ENCODE data around the gene MYL5. TPM values are rescaled to one million over a fixed set of nuclear protein-coding genes. Genes with fewer than 3 reads are reported as not detected.

MYL5 gene
- polyA plus RNA-seq, 3 donors, result 4.2 to 12.6 (median 7.2) TPM

DNA sequence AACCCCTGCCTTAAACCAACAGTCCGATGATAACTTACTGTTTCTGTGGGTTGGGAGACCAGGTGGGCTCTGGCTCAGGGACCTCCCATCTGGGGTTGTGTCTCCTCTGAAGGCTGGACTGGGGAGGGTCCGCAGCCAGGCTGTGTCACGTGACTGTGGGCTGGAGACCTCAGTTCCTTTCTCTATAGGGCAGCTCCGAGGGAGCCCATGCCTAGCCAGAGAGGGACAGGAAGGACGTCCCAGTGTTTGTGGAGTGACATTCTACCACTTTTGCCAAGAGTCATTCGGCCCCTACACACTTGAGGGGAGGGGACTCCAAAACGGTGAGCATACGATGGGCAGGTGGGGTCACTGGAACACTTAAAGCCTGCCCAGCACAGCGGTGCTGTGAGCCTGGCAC, 35.8 kb downstream of the MYL5 start:
- peaks cover 7 to 36% of the 10 kb centered on the region in 2 donors for H3K36me3 ChIP-seq (replicated peaks in 1 of 2; ENCODE audit: control insufficient read depth in 1 of 2, insufficient read depth in 2 of 2, low read length in 2 of 2)
- H3K4me3 ChIP-seq (replicated peaks in 1 of 3; ENCODE audit: low read depth in 2 of 3, low read length in 3 of 3), result no peak overlapping the region
- no peaks in the 10 kb centered on the region for H3K27me3 ChIP-seq (ENCODE audit: control insufficient read depth in 2 of 2, insufficient read depth in 2 of 2, low read length in 2 of 2)
- peaks cover 0 to 3% (median 3%) of the 10 kb centered on the region in 3 donors for H3K27me3 Mint-ChIP-seq (ENCODE audit: low read depth in 3 of 3)
- H3K4me1 Mint-ChIP-seq, result peaks cover 30% of the 10 kb centered on the region
- H3K9me3 Mint-ChIP-seq, result no peaks in the 10 kb centered on the region
- no peak overlapping the region for H3K4me3 Mint-ChIP-seq
- H3K9ac ChIP-seq (ENCODE audit: insufficient read depth, low read length, poor library complexity, severe bottlenecking), result no peak overlapping the region
- no peak overlapping the region for H2AFZ ChIP-seq (ENCODE audit: insufficient read depth, low read depth, low read length, poor library complexity, severe bottlenecking)
- no peaks in the 10 kb centered on the region for H3K9me3 ChIP-seq (replicated peaks in 1 of 2; ENCODE audit: control insufficient read depth in 1 of 2, insufficient read depth in 1 of 2, low read length in 2 of 2)
- no peak for DNase-seq
- H3K27ac Mint-ChIP-seq, result peak overlapping the region in 4 of 7 donors; percentile 18 to 83 (median 30)
- WGBS (ENCODE audit: insufficient coverage), result 97% methylated on average over 7 of the region's 9 CpGs
- peaks cover 17 to 26% of the 10 kb centered on the region in 2 donors for H3K36me3 Mint-ChIP-seq
- peaks cover 90% of the 10 kb centered on the region for H3K79me2 ChIP-seq (ENCODE audit: insufficient read depth, low read length)
- intact Hi-C loops (cut with micrococcal nuclease), result no loop called here
- peak overlapping the region in 1 of 2 donors; percentile 56 for H3K27ac ChIP-seq (ENCODE audit: low read depth in 1 of 2, low read length in 2 of 2)
- H3K4me2 ChIP-seq (replicated peaks; ENCODE audit: extremely low read depth, low read length, poor library complexity, severe bottlenecking), result no peak overlapping the region
- peaks cover 73% of the 10 kb centered on the region for H4K20me1 ChIP-seq (ENCODE audit: insufficient read depth, low read length)
- TF ChIP-seq, protein P1, sequence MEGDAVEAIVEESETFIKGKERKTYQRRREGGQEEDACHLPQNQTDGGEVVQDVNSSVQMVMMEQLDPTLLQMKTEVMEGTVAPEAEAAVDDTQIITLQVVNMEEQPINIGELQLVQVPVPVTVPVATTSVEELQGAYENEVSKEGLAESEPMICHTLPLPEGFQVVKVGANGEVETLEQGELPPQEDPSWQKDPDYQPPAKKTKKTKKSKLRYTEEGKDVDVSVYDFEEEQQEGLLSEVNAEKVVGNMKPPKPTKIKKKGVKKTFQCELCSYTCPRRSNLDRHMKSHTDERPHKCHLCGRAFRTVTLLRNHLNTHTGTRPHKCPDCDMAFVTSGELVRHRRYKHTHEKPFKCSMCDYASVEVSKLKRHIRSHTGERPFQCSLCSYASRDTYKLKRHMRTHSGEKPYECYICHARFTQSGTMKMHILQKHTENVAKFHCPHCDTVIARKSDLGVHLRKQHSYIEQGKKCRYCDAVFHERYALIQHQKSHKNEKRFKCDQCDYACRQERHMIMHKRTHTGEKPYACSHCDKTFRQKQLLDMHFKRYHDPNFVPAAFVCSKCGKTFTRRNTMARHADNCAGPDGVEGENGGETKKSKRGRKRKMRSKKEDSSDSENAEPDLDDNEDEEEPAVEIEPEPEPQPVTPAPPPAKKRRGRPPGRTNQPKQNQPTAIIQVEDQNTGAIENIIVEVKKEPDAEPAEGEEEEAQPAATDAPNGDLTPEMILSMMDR (IDR thresholded peaks at IDR 0.05), result no peak
- peaks cover 35 to 45% of the 10 kb centered on the region in 2 donors for H3K4me1 ChIP-seq (ENCODE audit: control insufficient read depth in 1 of 2, insufficient read depth in 2 of 2, low read length in 2 of 2)

DNA sequence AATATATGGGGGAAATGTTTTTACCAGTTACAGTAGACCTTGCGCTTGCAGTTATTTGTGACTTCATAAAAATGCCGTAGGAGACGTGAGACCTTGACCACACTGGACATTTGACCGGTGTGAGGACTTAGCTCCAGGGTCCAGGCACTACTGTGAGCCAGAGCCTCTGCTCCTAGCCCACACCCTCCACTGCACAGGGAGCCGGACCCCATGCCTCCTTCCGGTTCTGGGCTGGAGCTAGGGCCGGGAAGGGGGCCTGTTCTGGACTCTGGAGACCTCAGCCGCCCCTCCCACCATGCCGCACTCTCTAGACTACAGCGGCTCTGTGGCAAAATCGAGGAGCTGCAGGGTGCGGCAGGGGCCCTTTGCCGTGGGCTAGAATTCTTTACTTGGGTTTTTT, 36.6 kb downstream of the MYL5 start:
- Mint-ChIP-seq H3K27ac (no peak overlapping the region), H3K27me3 (ENCODE audit: low read depth in 3 of 3) (peaks cover 0 to 3% (median 3%) of the 10 kb centered on the region in 3 donors), H3K4me1 (peaks cover 30% of the 10 kb centered on the region)

More for the DNA sequence above, 36.6 kb downstream of the MYL5 start:
- Histone ChIP-seq H3K9me3 (replicated peaks in 1 of 2; ENCODE audit: control insufficient read depth in 1 of 2, insufficient read depth in 1 of 2, low read length in 2 of 2) (no peaks in the 10 kb centered on the region), H3K9ac (ENCODE audit: insufficient read depth, low read length, poor library complexity, severe bottlenecking) (no peak overlapping the region), H4K20me1 (ENCODE audit: insufficient read depth, low read length) (peaks cover 76% of the 10 kb centered on the region), H3K4me2 (replicated peaks; ENCODE audit: extremely low read depth, low read length, poor library complexity, severe bottlenecking) (no peak overlapping the region), H3K36me3 (replicated peaks in 1 of 2; ENCODE audit: control insufficient read depth in 1 of 2, insufficient read depth in 2 of 2, low read length in 2 of 2) (peaks cover 7 to 36% of the 10 kb centered on the region in 2 donors), H3K27ac (ENCODE audit: low read depth in 1 of 2, low read length in 2 of 2) (no peak overlapping the region), H3K4me1 (ENCODE audit: control insufficient read depth in 1 of 2, insufficient read depth in 2 of 2, low read length in 2 of 2) (peaks cover 32 to 41% of the 10 kb centered on the region in 2 donors), H2AFZ (ENCODE audit: insufficient read depth, low read depth, low read length, poor library complexity, severe bottlenecking) (no peak overlapping the region), H3K79me2 (ENCODE audit: insufficient read depth, low read length) (peaks cover 88% of the 10 kb centered on the region), H3K27me3 (ENCODE audit: control insufficient read depth in 2 of 2, insufficient read depth in 2 of 2, low read length in 2 of 2) (no peaks in the 10 kb centered on the region), H3K4me3 (replicated peaks in 1 of 3; ENCODE audit: low read depth in 2 of 3, low read length in 3 of 3) (no peak overlapping the region)
- H3K9me3 Mint-ChIP-seq, result no peaks in the 10 kb centered on the region
- no peak for DNase-seq
- TF ChIP-seq, protein P1 (IDR thresholded peaks at IDR 0.05), result no peak
- H3K36me3 Mint-ChIP-seq, result peaks cover 17 to 31% of the 10 kb centered on the region in 2 donors
- intact Hi-C loops (cut with micrococcal nuclease), result no loop called here
- no peak overlapping the region for H3K4me3 Mint-ChIP-seq
- 97% methylated on average over 4 of the region's 13 CpGs for WGBS (ENCODE audit: insufficient coverage)

Measured in CD14-positive monocyte (primary cell).